Suprapubic skin (tissue), 4 donors: Measurements from ENCODE around the gene NXNL1. TPM values are rescaled to one million over a fixed set of nuclear protein-coding genes. Genes with fewer than 3 reads are reported as not detected.

Experiments
- DNase-seq, 2 donors: peaks; one replicate each; pipeline ENCODE4 v3.0.0-alpha.2; 2019; ENCODE audit warnings: low spot score in 2 of 2
- H3K27ac ChIP-seq: fragments of 200-600 bp; sonication (generic); one replicate; pipeline ENCODE4 v1.5.1; 2019
- H3K27me3 ChIP-seq: fragments of 200-600 bp; sonication (generic); one replicate; pipeline ENCODE4 v1.5.1; 2019
- H3K36me3 ChIP-seq: fragments of 200-600 bp; sonication (generic); one replicate; pipeline ENCODE4 v1.5.1; 2019
- H3K4me1 ChIP-seq: fragments of 200-600 bp; sonication (generic); one replicate; pipeline ENCODE4 v1.5.1; 2019
- H3K4me3 ChIP-seq: fragments of 200-600 bp; sonication (generic); one replicate; pipeline ENCODE4 v1.5.1; 2019; ENCODE audit warnings: mild to moderate bottlenecking
- H3K9me3 ChIP-seq: fragments of 200-600 bp; sonication (generic); one replicate; pipeline ENCODE4 v1.5.1; 2019
- CTCF ChIP-seq, 2 donors: fragments of 200-600 bp in 1 of 2; fragments of 450-650 bp in 1 of 2; sonication (generic) in 1 of 2; IDR thresholded peaks; one replicate each; pipeline ENCODE4 v1.5.1; 2016 to 2019; ENCODE audit warnings: antibody characterized with exemption in 2 of 2, mild to moderate bottlenecking in 1 of 2, moderate library complexity in 1 of 2
- EP300 ChIP-seq: sonication (generic); formaldehyde crosslinking; IDR thresholded peaks from one replicate; pipeline ENCODE4 v1.6.1; 2017; ENCODE audit warnings: antibody characterized with exemption
- POLR2A ChIP-seq, 2 donors: fragments of 450-650 bp; IDR thresholded peaks; one replicate each; pipeline ENCODE4 v1.6.1; 2017; ENCODE audit warnings: antibody characterized with exemption in 2 of 2, mild to moderate bottlenecking in 2 of 2, moderate library complexity in 2 of 2
- POLR2AphosphoS5 ChIP-seq, 3 donors: sonication (generic); formaldehyde crosslinking; IDR thresholded peaks; one replicate each; pipeline ENCODE4 v1.6.1; 2017; ENCODE audit warnings: antibody characterized with exemption in 3 of 3
- WGBS: methylation state at CpG from one replicate; pipeline ENCODE4 v1.1.5; 2018; 5-methylcytosine and 5-hydroxymethylcytosine counted together
- total RNA-seq, 4 donors: library from RNA; depleted of rRNA; stranded (reverse); fragments of >200 nt; gene quantifications; one replicate each; pipeline ENCODE4 v1.1.0, GENCODE V29; 2016

The NXNL1 gene
- total RNA-seq, 4 donors from 2014 or later = not detected

GRCh38 chr19:17431417-17431816 is 29.3 kb downstream of the NXNL1 start:
- no peaks in the 10 kb centered on the region for H3K27me3 ChIP-seq
- no peaks in the 10 kb centered on the region for H3K9me3 ChIP-seq
- no peaks in the 10 kb centered on the region for H3K36me3 ChIP-seq
- H3K4me3 ChIP-seq = no peak overlapping the region
- DNase-seq = no peak
- no peak overlapping the region for H3K27ac ChIP-seq
- whole genome bisulfite sequencing = 89% methylated on average over 7 of the region's 7 CpGs
- H3K4me1 ChIP-seq = peaks cover 5% of the 10 kb centered on the region
- TF ChIP-seq POLR2A (IDR thresholded peaks at IDR 0.05) = no peak
- no peak for TF ChIP-seq EP300
- TF ChIP-seq POLR2AphosphoS5 (IDR thresholded peaks at IDR 0.05) = no peak
- no peak for TF ChIP-seq CTCF (IDR thresholded peaks at IDR 0.05)

GRCh38 chr19:17429641-17430113 is 31.0 kb downstream of the NXNL1 start:
- Histone ChIP-seq H3K27ac (no peak overlapping the region), H3K27me3 (no peaks in the 10 kb centered on the region), H3K4me3 (no peak overlapping the region), H3K9me3 (no peaks in the 10 kb centered on the region), H3K36me3 (no peaks in the 10 kb centered on the region), H3K4me1 (peaks cover 5% of the 10 kb centered on the region)
- DNase-seq = no peak
- no peak for TF ChIP-seq POLR2AphosphoS5 (IDR thresholded peaks at IDR 0.05)
- no peak for TF ChIP-seq EP300
- no peak for TF ChIP-seq CTCF (IDR thresholded peaks at IDR 0.05)
- no peak for TF ChIP-seq POLR2A (IDR thresholded peaks at IDR 0.05)
- WGBS = 54% methylated on average over 10 of the region's 17 CpGs

- DNase-seq = no peak
- Histone ChIP-seq H3K4me1 (peaks cover 15% of the 10 kb centered on the region), H3K27ac (no peak overlapping the region), H3K27me3 (no peaks in the 10 kb centered on the region), H3K36me3 (peaks cover 14% of the 10 kb centered on the region), H3K4me3 (no peak overlapping the region), H3K9me3 (no peaks in the 10 kb centered on the region)
- TF ChIP-seq CTCF (IDR thresholded peaks at IDR 0.05) (peak in 1 of 2 donors; percentile 22), EP300 (no peak)
- 38% methylated on average over 26 of the region's 27 CpGs for WGBS
These were observed 35.9 kb downstream of the NXNL1 start for GRCh38 chr19:17424743-17425365.

GRCh38 chr19:17423429-17424208 is 37.1 kb downstream of the NXNL1 start:
- Histone ChIP-seq H3K27me3 (no peaks in the 10 kb centered on the region), H3K9me3 (no peaks in the 10 kb centered on the region), H3K4me3 (no peak overlapping the region), H3K4me1 (peaks cover 16% of the 10 kb centered on the region), H3K27ac (no peak overlapping the region), H3K36me3 (peaks cover 14% of the 10 kb centered on the region)
- TF ChIP-seq POLR2A (IDR thresholded peaks at IDR 0.05) = no peak
- TF ChIP-seq CTCF (IDR thresholded peaks at IDR 0.05) = no peak
- no peak for TF ChIP-seq POLR2AphosphoS5 (IDR thresholded peaks at IDR 0.05)
- 87% methylated on average over 9 of the region's 20 CpGs for WGBS
- DNase-seq = no peak

- no peak overlapping the region for H3K27ac ChIP-seq
- H3K27me3 ChIP-seq = no peaks in the 10 kb centered on the region
- no peak overlapping the region for H3K4me3 ChIP-seq
- H3K4me1 ChIP-seq = peaks cover 16% of the 10 kb centered on the region
- H3K36me3 ChIP-seq = peaks cover 14% of the 10 kb centered on the region
- DNase-seq = no peak
- H3K9me3 ChIP-seq = no peaks in the 10 kb centered on the region
- 97% methylated on average over 4 of the region's 4 CpGs for WGBS
- no peak for TF ChIP-seq POLR2AphosphoS5 (IDR thresholded peaks at IDR 0.05)
- no peak for TF ChIP-seq EP300
- TF ChIP-seq CTCF (IDR thresholded peaks at IDR 0.05) = no peak
- TF ChIP-seq POLR2A (IDR thresholded peaks at IDR 0.05) = no peak
These were observed 38.8 kb downstream of the NXNL1 start for GRCh38 chr19:17421942-17422341.
